Measurements from ENCODE around the gene ANKK1.

The ANKK1 gene

DNA sequence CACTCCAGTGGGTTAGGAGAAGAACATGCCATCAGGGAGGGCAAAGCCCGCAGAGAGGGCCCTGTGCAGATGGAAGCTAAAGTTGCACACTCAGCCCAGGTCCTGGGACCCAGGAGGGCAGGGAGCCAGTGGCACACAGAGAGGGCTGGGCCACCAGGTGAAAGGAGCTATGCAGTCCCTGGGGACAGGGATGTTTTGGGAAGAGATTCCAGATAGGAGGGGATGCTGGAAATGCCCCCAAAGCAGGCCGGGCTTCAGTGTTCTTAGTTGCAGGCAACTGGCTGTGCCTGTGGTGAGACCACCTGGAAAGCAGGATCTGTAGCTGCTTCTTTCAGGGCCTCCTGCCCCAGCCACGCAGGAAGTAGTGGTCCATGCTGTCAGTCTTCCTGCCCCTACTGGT lies 19.6 kb downstream of the ANKK1 start:
- DNase-seq (ENCODE audit: low read depth in 2 of 2, low spot score in 1 of 2), result no peak

DNA sequence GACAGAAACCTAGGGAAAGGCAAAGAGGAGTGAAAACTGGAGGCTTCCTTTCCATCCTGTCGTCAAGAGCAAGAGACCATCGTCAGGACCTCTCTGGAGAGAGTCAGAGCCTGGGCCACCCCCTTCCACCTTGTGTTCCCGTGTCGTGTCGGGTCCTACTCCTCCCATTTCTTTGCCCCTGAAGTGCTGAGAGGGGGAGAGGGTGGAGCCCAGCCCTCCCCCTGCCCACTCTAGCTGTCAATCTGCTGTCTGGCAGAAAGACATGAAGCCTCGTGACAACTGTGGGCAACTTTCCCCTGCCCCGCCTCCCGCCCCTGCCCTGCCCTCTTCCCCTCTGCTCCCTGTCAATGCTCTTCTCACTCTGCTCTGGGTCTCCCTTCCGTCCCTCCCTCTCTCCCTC lies 20.6 kb downstream of the ANKK1 start:
- no peak for DNase-seq (ENCODE audit: low read depth in 2 of 2, low spot score in 1 of 2)

DNA sequence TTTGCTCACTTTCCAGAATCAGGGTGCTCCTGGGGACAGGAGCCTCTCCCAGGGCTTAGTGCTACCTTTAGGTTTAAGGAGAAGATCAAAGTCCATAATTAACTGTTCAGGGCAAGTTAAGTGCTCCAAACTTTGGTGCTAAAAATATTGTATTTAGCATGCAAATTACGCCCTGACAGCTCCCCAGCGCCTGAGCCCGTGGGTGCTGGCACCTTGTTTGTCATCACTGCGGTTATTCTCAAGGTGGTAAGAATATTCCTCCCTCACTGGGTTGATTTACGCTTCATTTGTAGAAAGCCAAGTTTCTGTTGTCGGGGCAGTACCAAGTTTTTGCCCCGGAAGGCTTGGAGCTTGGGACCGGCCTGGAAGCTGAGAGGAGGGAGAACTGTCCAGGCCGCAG lies 21.3 kb downstream of the ANKK1 start:
- no peak for DNase-seq (ENCODE audit: low read depth in 2 of 2, low spot score in 1 of 2)

DNA sequence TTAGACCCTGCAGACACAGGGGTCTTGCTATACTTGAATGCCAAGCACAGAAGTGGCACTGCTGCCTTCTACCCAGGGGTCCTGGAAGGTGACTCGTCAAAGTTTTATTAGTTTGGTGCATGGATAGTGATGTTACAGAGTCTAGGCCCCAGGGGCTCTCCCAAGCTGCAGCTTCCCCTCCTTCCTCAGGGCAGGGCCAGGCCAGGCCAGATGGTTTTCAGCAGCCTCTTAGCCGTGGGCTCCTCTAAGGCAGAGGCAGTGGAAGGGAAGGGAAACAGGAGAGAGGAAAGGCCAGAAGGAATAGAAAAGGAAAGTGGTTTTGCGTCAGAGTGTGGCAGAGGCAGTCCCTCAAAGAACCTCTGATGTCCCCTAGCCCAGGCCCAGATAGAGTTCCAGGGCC lies 21.9 kb downstream of the ANKK1 start:
- DNase-seq (ENCODE audit: low read depth in 2 of 2, low spot score in 1 of 2), result no peak

DNA sequence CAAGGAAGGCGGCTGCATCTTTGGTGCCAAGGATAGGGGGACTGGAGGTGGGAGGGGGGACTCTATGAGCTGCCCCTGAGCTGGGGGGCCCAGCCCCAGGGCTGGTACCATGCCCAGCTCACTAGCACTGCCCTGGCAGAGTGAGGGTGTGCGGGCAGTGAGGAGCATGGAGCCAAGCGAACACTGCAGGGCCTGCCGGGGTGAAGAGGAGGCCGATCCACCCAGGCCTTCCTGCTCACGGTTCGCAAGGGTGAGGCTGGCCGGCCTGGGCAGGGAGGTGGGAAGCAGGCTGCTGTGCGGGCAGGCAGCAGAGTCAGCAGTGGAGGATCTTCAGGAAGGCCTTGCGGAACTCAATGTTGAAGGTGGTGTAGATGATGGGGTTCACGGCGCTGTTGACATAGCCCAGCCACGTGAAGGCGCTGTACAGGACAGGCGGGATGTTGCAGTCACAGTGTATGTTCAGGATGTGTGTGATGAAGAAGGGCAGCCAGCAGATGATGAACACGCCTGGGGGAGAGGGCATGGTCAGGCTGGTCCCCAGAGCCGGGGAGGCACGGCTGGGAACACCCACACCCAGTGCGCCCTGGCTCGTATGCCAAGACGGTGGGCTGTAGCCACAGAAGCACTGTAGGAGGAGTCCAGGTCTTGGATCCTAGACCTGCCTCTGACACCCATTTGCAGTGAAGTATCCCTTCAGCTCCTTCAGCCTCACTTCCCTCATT lies 23.0 kb downstream of the ANKK1 start:
- no peak for DNase-seq (ENCODE audit: low read depth in 2 of 2, low spot score in 1 of 2)

DNA sequence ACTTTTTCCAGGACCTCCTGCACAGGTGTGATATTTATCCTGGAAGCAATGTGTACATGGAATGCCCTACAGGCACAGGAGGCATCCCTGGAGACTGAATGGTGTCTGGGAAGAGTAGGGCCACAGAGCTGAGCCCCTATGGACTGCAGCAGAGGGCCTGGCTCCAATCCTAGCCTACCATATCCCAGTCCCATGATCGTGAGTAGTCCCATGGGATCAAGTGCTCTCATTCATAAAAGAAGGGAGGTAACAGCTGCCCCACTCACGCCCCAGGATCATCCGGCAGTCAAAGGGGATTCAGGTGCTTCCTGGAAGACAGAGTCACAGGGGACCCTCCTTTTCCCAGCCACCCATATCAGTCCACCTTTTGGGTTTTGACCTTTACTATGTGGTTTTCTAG lies 24.0 kb downstream of the ANKK1 start:
- DNase-seq (ENCODE audit: low read depth in 2 of 2, low spot score in 1 of 2), result no peak

DNA sequence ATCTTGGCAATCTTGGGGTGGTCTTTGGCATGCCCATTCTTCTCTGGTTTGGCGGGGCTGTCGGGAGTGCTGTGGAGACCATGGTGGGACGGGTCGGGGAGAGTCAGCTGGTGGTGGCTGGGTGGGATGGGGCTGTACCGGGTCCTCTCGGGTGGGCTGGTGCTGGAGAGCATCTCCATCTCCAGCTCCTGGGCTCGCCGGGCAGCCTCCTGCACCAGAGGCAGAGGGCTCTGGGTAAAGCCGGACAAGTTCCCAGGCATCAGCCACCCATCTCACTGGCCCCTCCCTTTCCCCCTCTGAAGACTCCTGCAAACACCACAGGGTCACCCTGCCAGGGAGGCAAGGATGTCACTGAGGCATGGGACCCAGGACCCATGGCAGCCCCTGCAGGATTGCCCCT lies 25.1 kb downstream of the ANKK1 start:
- no peak for DNase-seq (ENCODE audit: low read depth in 2 of 2, low spot score in 1 of 2)

DNA sequence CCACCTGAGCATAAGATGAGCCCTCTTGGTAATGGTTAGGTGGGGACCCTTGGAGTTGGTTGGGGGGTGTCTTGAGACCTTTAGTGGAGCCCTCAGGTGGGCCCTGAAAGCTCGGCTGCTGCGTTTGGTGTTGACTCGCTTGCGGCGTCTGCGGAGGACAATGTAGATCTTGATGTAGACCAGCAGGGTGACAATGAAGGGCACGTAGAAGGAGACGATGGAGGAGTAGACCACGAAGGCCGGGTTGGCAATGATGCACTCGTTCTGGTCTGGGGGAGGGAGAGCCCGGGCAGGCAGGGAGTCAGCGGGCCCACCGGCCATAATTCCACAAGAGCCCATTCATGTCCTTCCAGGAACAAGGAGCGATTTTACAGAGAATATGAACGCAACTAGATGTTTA lies 27.8 kb downstream of the ANKK1 start:
- no peak for DNase-seq (ENCODE audit: low read depth in 2 of 2, low spot score in 1 of 2)

DNA sequence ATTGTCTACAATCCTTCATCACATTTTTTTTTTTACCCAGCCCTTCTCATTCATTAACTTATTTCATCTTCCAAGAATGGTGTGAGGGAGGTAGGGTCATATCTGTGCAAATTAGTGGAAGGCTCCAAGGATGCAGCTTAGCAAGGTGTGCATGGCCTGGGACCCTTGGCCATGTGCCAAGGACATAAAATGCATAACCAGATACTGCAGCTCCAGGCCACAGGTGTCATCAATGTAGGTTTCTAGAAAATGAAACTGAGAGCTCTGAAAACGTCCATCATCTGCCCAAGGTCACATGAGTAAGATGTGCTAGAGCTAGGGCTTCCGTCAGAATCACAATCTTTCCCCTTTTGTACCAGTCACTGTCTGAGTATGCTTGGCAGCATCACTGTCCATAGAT lies 29.8 kb downstream of the ANKK1 start:
- DNase-seq (ENCODE audit: low read depth in 2 of 2, low spot score in 1 of 2), result no peak

DNA sequence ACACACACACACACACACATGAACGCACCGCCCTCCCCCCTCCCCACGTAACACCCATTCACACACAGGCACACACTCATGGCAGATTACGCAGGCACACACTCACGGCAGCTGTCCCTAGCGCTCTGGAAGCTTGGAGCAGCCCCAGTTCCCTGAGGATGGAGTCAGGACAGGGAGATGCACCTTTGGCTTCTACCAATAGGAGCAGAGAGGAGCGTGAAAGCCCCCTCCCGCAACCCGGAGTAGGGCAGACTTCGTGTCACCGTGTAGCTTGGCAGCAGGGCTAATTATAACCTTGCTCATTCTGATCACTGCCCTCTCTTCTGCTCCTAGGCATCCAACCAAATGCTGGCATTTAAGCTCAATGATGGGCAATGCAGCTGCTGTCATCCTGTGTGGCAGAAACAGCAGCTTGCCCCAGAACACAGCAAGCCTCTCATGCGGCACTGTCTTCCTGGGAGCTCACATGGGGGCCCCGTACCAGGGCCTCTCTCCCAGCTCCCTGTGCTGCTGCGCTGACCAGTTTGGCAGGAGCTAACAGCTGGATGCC lies 31.9 kb downstream of the ANKK1 start:
- no peak for DNase-seq (ENCODE audit: low read depth in 2 of 2, low spot score in 1 of 2)

DNA sequence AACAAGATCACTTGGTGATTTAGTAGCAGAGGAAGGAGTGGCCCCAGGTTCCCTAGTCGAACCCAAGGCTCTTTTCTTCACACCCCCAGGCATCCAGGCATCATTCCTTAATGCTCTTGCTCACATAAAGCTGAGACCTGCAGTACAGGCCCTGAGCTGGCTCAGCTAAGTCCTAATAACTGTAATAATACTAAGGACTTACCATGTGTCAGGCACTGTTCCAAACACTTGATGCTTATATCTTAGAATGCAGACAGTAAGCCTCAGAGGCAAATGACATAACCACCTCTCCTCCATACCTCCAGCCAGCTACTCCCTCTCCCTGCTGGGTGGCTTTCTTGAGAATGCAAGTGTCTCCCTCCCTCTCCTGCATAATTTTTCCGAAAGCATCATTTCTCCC lies 33.2 kb downstream of the ANKK1 start:
- no peak for DNase-seq (ENCODE audit: low read depth in 2 of 2, low spot score in 1 of 2)

DNA sequence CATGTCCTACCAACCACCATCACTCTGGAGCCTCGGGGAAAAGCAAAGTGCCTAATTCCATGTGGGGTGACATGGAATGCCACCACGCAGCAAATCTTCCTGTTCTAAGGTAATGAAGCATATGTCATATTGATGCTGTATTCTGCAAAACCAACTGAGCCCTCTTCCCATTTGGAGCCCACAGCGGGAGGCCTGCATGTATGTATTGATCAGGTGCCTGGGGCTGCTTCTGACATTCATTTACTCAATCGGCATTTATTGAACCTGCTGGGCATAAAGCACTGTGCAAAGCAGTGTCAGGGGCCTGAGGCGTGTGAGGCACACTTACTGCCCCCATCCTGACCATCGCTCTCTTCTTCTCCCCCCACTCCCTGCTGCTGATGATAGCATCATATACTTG lies 39.1 kb downstream of the ANKK1 start:
- no peak for DNase-seq (ENCODE audit: low read depth in 2 of 2, low spot score in 1 of 2)

DNA sequence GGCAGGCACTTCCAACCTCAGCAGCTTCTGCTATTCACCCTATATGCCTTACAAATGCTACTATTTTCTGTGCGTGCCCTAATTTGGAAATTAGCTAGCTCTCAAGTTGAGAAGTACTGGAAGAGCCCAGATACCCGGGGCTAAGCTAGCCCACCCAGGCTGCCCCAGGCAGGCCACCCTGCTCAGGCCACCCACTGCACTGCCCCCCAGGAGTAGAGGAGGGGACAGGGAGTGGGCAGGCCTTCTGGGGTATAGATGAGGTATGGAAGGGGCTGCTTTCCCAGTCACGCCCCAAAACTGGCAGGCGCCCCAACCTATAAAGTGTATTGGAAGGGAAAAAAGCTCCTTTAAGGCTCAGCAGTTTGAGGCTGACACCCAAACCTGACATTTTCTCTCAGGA lies 44.2 kb downstream of the ANKK1 start:
- no peak for DNase-seq (ENCODE audit: low read depth in 2 of 2, low spot score in 1 of 2)

DNA sequence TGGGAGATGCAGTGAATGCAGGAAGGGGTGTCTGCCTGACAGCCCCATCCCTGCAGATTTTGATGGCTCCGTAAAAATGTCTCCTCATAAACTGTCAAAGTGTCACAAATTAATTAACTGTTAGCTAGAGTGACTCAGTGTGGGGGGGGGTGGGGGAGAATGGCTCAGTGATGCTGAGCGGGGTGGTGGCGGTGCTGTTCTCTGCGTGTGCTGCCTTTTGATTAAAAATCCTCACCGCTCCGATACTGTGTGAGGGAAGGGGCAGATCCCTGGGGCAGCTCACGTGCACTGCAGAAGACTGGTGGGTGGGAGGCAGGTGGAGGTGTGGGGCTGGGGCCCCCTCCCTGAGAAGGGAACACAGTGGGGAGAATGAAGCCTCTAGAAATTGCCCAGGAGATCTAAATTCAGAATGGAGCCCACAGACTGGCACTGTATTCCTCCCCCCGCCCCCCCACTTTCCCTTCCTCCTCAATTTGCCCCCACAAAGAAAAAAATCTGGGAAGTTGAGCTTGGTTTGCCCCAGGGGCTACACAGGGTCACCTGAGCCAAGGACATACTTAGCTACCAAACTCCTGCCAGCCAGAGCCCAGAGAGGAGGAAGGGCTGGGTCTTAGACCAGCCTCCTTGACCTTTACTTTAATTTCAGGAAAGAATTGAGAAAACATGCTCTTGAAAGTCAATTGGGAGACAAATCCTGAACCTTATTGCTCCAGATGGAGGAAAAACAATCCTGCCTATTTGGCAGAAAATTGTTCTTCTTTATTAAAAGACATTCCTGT lies 47.8 kb downstream of the ANKK1 start:
- no peak for DNase-seq (ENCODE audit: low read depth in 2 of 2, low spot score in 1 of 2)

DNA sequence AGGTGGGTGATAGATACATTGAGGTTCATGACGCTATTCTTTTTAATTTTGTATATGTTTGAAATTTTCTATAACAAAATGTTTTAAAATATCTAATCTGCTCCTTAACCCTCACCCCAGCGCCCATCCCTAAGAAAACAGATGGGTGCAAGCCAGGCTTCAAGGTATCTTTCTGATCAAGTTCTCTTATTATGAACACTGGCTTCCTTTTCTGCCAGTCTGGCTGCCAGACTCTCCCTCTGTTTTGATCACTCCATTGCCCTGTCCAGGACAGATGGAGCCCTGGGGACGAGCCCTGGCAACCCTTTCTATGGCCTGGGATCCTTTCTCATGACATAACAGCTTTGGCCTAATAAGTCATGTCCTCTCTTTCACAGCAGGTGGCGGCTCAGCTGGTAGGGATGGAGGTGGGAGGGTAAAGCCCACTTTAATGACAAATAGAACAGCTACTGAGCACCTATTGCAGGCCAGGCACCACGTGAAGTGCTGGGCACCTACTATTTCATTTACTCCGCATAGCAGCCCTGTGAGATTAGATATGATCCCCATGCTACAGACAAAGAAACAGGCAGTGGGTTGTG lies 49.2 kb downstream of the ANKK1 start:
- no peak for DNase-seq (ENCODE audit: low read depth in 2 of 2, low spot score in 1 of 2)

DNA sequence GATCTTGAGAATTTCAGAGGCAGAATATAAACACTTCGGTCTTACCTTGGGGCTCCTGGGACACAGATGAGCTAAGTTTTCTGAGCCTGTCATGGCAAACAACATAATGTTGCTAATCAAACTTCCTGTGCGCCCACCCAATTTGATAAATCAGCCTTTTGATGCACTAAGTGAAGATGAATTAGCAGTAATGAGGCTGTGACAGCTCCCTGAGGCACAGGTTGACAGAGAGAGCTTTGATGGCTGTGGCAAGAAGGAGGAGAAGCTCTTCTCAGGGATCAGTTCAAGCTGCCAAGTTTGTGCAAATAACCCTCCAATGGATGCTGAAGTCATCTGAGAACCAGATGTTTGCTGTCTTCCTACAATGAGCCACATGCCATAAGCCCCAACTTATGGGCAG lies 53.2 kb downstream of the ANKK1 start:
- DNase-seq (ENCODE audit: low read depth in 2 of 2, low spot score in 1 of 2), result no peak

DNA sequence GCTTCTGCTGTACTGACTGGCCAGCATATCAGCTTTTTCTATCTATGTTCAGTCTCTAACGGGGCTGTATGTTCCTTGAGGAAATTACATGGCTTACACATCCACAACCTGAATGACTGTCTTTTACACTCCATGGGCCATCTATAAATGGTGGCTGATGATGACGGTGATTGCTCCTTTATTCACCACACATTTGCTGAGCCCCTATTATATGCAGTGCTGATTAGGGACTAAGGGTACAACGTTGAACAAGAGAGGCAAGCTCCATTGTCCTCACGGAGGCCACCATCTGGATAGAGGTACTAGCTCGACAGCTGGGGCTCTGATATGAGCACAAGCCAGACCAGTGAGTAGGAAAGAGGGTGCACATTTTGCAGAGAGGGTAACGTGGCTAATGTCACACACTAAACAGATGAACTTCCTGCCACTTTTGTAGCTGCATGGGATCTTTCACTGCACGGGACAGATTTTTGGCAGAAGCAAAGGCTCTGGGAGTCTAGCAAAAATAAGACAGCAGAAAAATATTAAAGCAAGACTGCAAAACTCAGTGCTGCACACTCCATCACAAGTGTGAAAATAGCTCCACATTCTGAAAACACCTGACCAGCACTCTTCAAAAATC lies 57.0 kb downstream of the ANKK1 start:
- no peak for DNase-seq (ENCODE audit: low read depth in 2 of 2, low spot score in 1 of 2)

DNA sequence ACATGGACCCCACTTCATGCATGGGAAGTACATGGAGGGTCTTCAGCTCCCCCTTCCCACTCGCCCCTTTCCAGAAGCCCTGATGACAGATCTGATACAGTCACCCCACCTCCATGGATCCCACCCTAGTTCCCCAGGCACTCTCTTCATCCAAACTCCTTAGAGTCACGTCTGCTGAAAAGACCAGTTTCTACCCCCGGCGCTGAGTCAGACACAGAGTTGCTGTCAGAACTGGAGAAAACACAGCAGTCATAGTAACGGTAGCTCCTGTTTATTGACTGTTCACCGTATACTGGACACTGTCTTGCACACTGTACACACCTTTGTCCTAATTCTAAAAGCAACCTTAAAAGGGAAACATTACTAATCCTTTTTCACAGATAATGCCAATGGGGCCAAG lies 58.5 kb downstream of the ANKK1 start:
- DNase-seq (ENCODE audit: low read depth in 2 of 2, low spot score in 1 of 2), result no peak

DNA sequence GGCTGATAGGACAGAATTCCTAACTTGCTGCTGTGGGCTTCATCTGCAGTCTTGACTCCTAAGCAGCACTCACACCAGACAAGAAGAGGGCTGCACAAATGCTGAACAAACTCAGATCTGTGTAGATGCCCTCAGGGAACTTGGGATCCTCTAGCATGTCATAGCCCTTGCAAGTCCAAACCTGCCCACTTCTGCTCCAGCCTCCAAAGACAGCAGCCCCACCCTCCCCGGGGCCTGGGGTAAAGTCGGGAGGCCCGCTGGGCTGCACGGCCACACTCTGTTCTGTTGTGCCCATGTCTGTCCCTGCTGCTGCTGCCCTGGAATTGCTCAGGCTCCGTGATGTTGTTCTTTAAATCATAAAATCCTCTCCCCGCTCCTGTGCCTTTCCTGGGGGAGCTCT lies 59.4 kb downstream of the ANKK1 start:
- no peak for DNase-seq (ENCODE audit: low read depth in 2 of 2, low spot score in 1 of 2)

DNA sequence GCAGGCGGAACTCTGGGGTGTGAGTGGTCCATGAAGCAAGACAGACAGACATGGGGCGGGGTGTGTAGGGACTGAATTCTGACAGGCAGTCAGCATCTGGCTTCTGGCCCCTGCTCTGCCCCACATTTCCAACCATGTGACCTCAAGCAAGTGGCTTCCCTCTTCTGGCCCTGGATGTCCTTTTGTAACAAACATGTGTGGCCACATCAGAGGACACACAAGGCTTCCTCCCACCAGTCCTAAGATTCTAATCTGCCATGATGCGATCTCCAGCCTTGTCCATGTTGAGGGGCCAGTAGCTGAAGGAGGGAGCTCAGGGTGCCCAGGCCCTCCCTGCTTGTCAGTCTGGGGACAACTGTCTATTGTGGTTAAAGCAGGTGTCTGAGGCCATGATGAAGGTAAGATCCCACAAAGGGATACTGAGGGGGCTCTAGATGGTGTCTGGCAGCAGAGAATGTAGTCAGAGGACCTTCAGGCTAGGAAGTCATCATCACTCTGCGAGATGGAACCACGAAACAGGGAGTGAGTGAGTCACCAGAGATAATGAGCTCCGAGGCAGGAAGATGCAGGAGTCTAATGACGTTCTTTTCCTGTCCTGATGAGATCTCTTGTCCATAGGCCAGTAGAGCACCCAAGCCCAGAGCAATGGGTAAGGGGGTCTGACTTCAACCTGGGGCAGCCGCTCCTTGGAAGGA lies 60.2 kb downstream of the ANKK1 start:
- DNase-seq (ENCODE audit: low read depth in 2 of 2, low spot score in 1 of 2), result no peak

DNA sequence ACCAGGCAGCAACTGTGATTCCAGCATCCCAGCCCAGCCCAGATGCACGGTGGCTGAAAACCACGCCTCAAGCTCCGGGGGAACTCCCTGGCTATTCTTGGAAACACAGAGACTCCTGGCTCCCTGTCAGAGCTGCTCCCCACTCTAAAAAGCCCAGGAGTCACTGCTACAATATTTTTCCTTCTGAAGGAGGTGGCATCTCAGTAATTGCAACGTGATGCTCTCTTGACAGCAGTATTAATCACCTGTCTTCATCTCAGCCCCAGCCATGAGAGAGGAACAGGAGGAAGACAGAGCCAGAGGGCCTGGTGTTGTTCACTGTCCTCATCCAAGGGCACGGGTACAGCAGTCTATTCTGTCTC lies 60.7 kb downstream of the ANKK1 start:
- DNase-seq (ENCODE audit: low read depth in 2 of 2, low spot score in 1 of 2), result no peak
